Adrenal gland (tissue), 5 donors: ENCODE measurements around the gene DGLUCY.

ENCODE experiments used
- POLR2A ChIP-seq, 2 donors: fragments of 450-650 bp; IDR thresholded peaks; one replicate each; pipeline ENCODE4 v1.6.1; 2017; ENCODE audit warnings: antibody characterized with exemption in 2 of 2, mild to moderate bottlenecking in 2 of 2, moderate library complexity in 1 of 2
- TF ChIP-seq, protein P1 (sequence below), 6 experiments: fragments of 450-650 bp in 4 of 6; fragments of 200-600 bp in 2 of 6; sonication (generic) in 1 of 6; IDR thresholded peaks; 1 replicate in 5 of 6; 2 replicates in 1 of 6; pipeline versions ENCODE4 v1.5.1 to v1.8.0; 2016 to 2021; ENCODE audit warnings: antibody characterized with exemption in 6 of 6, mild to moderate bottlenecking in 2 of 6, moderate library complexity in 1 of 6
- donor health status: DM: no; HTN: no; CAD: no.

DNA sequence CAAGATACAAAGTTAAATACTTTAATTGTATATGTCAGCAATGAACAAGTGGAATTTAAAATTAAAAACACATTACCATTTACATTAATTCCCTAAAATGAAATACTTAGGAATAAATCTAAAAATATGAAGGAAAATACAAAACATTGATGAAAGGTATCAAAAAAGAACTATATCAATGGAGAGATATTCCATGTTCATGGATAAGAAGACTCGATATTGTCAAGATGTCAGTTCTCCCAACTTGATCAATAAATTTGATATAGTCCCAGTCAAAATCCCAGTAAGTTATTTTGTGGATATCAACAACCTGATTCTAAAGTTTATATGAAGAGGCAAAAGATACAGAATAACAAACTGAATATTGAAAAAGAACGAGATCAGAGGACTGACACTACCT lies 97.1 kb downstream of the DGLUCY start:
- no peak for TF ChIP-seq POLR2A (IDR thresholded peaks at IDR 0.05)
- TF ChIP-seq, protein P1, sequence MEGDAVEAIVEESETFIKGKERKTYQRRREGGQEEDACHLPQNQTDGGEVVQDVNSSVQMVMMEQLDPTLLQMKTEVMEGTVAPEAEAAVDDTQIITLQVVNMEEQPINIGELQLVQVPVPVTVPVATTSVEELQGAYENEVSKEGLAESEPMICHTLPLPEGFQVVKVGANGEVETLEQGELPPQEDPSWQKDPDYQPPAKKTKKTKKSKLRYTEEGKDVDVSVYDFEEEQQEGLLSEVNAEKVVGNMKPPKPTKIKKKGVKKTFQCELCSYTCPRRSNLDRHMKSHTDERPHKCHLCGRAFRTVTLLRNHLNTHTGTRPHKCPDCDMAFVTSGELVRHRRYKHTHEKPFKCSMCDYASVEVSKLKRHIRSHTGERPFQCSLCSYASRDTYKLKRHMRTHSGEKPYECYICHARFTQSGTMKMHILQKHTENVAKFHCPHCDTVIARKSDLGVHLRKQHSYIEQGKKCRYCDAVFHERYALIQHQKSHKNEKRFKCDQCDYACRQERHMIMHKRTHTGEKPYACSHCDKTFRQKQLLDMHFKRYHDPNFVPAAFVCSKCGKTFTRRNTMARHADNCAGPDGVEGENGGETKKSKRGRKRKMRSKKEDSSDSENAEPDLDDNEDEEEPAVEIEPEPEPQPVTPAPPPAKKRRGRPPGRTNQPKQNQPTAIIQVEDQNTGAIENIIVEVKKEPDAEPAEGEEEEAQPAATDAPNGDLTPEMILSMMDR (IDR thresholded peaks at IDR 0.05), result no peak
